GM12872 (cell line): ENCODE data around the gene HSD17B14.

Experiments used
- CTCF ChIP-seq: IDR thresholded peaks from 3 replicates; pipeline ENCODE4 v1.5.1; 2011; ENCODE audit warnings: low read depth, mild to moderate bottlenecking, low read length, moderate library complexity; ENCODE audit not compliant: insufficient read depth

Gene HSD17B14

GRCh38 chr19:48814895-48815294 is 21.4 kb downstream of the HSD17B14 start:
- no peak for TF ChIP-seq CTCF

GRCh38 chr19:48813123-48813913 is 23.0 kb downstream of the HSD17B14 start:
- TF ChIP-seq CTCF, result peak; percentile 34; the same call in 1 of the 3 replicates

- TF ChIP-seq CTCF, result 0 out of 3 replicates have a peak, but pooled peaks have one; percentile 19
Observed at GRCh38 chr19:48812094-48812929, 24.0 kb downstream of the HSD17B14 start.

- no peak for TF ChIP-seq CTCF
Observed at GRCh38 chr19:48810151-48810550, 26.1 kb downstream of the HSD17B14 start.

DNA sequence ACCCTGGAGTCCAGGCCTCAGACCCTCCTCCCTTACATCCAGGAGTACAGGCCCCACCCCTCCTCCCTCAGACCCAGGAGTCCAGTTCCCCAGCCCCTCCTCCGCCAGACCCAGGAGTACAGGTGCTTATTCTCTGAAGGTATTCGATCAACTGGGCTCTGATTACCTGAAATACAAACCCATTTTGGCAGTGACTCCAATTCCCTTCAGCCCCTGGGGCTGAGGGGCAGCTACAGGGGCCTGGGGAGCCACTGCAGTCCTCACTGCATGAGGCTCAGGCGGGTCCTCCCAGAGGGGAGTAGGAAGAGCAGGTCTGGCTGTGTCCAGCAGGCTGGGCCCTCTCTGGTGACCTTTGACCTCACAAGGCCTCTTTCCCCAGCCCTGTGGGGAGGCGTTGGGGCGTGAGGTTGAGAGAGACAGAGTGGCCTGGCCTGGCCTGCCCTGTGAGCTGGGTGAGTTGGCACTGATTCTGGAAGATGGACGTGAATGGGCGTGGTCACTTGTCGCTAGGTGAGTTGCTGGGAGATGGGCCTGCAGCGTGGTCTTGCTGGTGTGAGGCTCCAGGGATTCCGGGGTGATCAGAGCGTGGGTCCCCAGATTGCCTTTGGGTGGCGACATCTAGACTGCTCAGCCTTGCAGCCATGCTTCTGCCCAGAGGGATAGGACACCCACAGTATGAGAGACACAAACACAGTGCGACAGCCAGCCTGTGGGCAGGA is 28.5 kb downstream of the HSD17B14 start:
- no peak for TF ChIP-seq CTCF

GRCh38 chr19:48806818-48807589 is 29.3 kb downstream of the HSD17B14 start:
- no peak for TF ChIP-seq CTCF
